GM12878 (cell line): ENCODE data around the gene NAV2.

Source experiments
- BHLHE40 ChIP-seq, 2 experiments: fragments of 450-650 bp in 1 of 2; IDR thresholded peaks; 2 replicates each; pipeline ENCODE4 v1.6.1; 2011 to 2017; ENCODE audit warnings: low read depth in 2 of 2, borderline replicate concordance in 1 of 2, improper control_type of control experiment in 1 of 2, low read length in 1 of 2, mild to moderate bottlenecking in 1 of 2
- CTCF ChIP-seq, 3 experiments: IDR thresholded peaks in 2 of 3; conservative IDR thresholded peaks in 1 of 3; 2 replicates each; pipeline ENCODE4 v1.5.1; 2011; ENCODE audit warnings: low read depth in 3 of 3, low read length in 3 of 3, mild to moderate bottlenecking in 3 of 3, control low read depth in 2 of 3, moderate library complexity in 2 of 3, inconsistent platforms in 1 of 3, mixed read lengths in 1 of 3; ENCODE audit not compliant: control insufficient read depth in 2 of 3, insufficient read depth in 1 of 3; ENCODE audit errors: extremely low read depth in 1 of 3
- POLR2AphosphoS5 ChIP-seq: IDR thresholded peaks from 2 replicates; pipeline ENCODE4 v1.6.1; 2011; ENCODE audit warnings: mild to moderate bottlenecking, low read length, inconsistent platforms
- RELA ChIP-seq: fragments of 450-650 bp; IDR thresholded peaks from 2 replicates; pipeline ENCODE4 v1.8.0; 2014; ENCODE audit warnings: borderline replicate concordance; ENCODE audit not compliant: partially characterized antibody
- RFX5 ChIP-seq: IDR thresholded peaks from 2 replicates; pipeline ENCODE4 v1.6.1; 2011; ENCODE audit warnings: low read depth, low read length, improper control_type of control experiment
- SIN3A ChIP-seq: IDR thresholded peaks from 2 replicates; pipeline ENCODE4 v1.6.1; 2012; ENCODE audit warnings: low read depth, low read length, improper control_type of control experiment
- YY1 ChIP-seq: IDR thresholded peaks from 2 replicates; pipeline ENCODE4 v1.6.1; 2011; ENCODE audit warnings: low read depth, mild to moderate bottlenecking, low read length
- TF ChIP-seq, protein P1 (sequence below): fragments of 450-650 bp; IDR thresholded peaks from 2 replicates; pipeline ENCODE4 v1.6.1; 2017; ENCODE audit warnings: mild to moderate bottlenecking

- no peak for TF ChIP-seq CTCF (IDR thresholded peaks at IDR 0.05 in 2 of 3, conservative IDR thresholded peaks at IDR 0.05 in 1 of 3; ENCODE audit: control insufficient read depth in 2 of 3, extremely low read depth in 1 of 3, insufficient read depth in 1 of 3, low read depth in 3 of 3, low read length in 3 of 3)
- no peak for TF ChIP-seq RELA
- no peak for TF ChIP-seq SIN3A
- no peak for TF ChIP-seq BHLHE40 (IDR thresholded peaks at IDR 0.05; ENCODE audit: borderline replicate concordance in 1 of 2, low read depth in 2 of 2, low read length in 1 of 2)
- TF ChIP-seq, protein P1, sequence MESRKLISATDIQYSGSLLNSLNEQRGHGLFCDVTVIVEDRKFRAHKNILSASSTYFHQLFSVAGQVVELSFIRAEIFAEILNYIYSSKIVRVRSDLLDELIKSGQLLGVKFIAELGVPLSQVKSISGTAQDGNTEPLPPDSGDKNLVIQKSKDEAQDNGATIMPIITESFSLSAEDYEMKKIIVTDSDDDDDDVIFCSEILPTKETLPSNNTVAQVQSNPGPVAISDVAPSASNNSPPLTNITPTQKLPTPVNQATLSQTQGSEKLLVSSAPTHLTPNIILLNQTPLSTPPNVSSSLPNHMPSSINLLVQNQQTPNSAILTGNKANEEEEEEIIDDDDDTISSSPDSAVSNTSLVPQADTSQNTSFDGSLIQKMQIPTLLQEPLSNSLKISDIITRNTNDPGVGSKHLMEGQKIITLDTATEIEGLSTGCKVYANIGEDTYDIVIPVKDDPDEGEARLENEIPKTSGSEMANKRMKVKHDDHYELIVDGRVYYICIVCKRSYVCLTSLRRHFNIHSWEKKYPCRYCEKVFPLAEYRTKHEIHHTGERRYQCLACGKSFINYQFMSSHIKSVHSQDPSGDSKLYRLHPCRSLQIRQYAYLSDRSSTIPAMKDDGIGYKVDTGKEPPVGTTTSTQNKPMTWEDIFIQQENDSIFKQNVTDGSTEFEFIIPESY = no peak
- TF ChIP-seq POLR2AphosphoS5 = no peak
- no peak for TF ChIP-seq RFX5
- no peak for TF ChIP-seq YY1
Measured at GRCh38 chr11:19947537-19948114, 235.0 kb downstream of the NAV2 start.
